ENCODE measurements around the gene MAN1C1. TPM values are rescaled to one million over a fixed set of nuclear protein-coding genes. Genes with fewer than 3 reads are reported as not detected.

MAN1C1 gene
- total RNA-seq, 1 experiment from 2014 or later = 73.9 TPM

DNA sequence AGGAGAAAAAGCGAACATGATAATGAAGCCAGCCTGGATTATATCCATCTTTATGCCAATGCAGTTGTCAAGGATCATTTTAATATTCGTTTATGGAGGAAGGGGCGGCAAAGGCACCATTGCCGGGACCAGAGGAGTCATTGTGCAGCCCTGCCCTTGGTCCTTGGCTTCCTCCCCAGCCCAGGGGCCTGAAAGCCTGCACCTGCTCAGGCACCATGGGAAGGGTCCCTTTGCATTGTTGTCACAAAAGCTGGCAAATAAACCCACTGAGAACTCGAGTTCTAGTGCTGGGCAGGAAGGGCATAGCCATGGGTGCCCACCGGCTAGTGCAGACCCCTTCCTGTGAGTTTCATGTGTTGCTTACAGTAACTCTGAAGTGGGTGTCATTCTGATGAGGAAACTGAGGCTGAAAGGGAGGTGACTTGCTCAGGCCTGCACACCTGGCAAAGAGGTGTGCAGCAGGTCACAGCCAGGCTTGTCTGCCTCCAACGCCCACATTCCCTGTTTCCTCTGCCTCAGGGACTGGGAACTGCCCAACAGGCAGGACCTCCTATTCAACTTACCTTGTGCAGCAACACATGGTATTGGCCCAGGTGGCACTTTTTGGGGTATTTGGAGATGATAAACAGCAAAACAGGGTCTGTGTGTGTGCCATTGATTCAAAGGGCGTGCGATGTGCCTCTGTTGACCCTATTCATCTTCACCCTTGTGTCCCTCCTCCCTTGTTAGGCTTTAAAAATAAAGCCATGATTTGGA is 84.6 kb downstream of the MAN1C1 start:
- H3K4me3 ChIP-seq = no peak overlapping the region
- H3K9me3 ChIP-seq (replicated peaks) = no peaks in the 10 kb centered on the region
- peaks cover 27% of the 10 kb centered on the region for H3K4me1 ChIP-seq
- DNase-seq = no peak
- no peaks in the 10 kb centered on the region for H3K27me3 ChIP-seq
- peaks cover 5% of the 10 kb centered on the region; the same call in 1 of the 2 replicates for H3K36me3 ChIP-seq
- H3K27ac ChIP-seq = no peak overlapping the region

DNA sequence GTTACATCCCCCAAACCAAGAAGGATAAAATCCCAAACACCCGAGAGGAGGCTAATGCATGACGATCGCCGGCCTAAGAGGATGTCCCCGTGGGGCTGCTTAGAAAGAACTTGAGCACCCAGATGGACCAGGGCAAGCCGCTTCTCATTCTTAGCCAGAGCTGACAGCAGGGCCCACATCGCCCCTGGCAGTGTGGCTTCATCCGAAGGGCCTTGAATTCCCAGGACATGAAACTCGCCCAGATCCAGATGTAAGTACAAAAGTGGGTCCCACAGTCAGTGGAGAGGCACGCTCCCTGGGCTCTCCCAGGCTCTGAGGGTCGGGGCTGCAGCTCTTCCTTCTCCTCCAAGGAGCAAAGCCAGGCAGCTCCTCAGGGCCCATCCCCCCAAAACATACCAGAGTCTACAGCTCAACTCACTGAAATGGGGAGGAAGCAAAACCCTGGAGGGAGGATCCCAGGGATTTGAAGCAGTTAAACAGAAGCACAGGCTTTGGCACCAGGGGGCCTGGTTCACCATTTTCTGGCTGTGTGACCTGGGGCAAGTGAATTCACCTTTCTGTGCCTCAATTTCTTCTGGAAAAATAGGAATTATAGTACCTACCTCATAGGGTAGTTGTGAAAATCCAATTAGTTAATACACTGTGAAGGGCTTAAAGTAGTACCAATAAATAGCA is 85.6 kb downstream of the MAN1C1 start:
- H3K27ac ChIP-seq = no peak overlapping the region
- no peaks in the 10 kb centered on the region for H3K9me3 ChIP-seq (replicated peaks)
- no peak for DNase-seq
- no peaks in the 10 kb centered on the region for H3K27me3 ChIP-seq
- H3K4me1 ChIP-seq = peaks cover 36% of the 10 kb centered on the region
- no peak overlapping the region for H3K4me3 ChIP-seq
- peaks cover 5% of the 10 kb centered on the region; the same call in 1 of the 2 replicates for H3K36me3 ChIP-seq

DNA sequence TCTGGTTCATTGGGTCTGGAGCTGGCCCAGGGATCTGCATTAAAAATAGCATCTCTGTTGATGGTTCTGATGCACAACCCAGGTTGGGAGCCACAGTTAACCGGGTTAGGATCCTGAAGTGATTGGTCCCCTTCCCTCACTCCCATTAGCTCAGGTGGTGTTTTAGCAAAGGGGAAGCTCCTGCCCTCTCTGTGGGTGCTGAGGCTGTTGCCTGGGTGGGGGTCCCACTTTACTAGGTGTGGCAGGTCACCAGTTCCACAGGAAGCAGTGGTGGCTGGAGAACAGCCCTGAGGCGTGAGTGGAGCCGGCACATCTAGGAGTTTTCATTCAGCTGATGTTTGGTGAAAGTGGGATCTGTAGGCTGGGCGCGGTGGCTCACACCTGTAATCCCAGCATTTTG is 86.5 kb downstream of the MAN1C1 start:
- H3K36me3 ChIP-seq = peaks cover 2% of the 10 kb centered on the region; the same call in 1 of the 2 replicates
- no peak overlapping the region for H3K4me3 ChIP-seq
- no peak for DNase-seq
- H3K4me1 ChIP-seq = peaks cover 41% of the 10 kb centered on the region
- H3K27ac ChIP-seq = no peak overlapping the region
- H3K9me3 ChIP-seq (replicated peaks) = no peaks in the 10 kb centered on the region
- no peaks in the 10 kb centered on the region for H3K27me3 ChIP-seq

DNA sequence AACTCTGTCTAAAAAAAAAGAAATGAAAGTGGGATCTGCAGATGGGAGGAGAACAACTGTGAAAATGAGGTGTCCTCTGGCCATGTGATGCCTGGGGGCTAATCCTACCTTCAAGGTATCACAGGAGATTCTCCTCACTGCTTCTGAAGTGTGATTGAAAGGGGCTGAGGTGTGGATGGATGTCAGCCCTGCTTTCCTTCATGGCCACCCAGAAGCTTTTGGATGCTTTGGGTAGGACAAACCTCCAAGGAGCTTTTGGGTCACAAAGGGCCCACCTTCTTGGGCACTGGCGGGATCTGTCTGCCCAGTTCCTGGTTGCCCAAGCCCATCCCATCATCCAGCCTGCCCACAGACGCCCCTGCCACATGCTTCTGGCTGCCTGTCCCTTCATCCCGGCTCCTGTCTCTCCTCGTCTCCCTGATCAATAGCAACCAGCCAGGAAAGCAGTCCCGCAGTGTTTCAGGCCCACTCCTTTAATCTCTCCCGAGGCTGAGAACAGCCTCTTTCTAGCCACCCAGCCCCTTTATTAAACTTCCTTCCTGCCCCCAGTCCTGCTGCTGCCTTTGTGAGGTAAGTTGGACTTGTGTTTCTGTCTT is 87.2 kb downstream of the MAN1C1 start:
- Histone ChIP-seq H3K4me3 (no peak overlapping the region), H3K27ac (no peak overlapping the region), H3K9me3 (replicated peaks) (no peaks in the 10 kb centered on the region), H3K27me3 (no peaks in the 10 kb centered on the region), H3K36me3 (no peaks in the 10 kb centered on the region), H3K4me1 (peaks cover 48% of the 10 kb centered on the region)
- DNase-seq = no peak

DNA sequence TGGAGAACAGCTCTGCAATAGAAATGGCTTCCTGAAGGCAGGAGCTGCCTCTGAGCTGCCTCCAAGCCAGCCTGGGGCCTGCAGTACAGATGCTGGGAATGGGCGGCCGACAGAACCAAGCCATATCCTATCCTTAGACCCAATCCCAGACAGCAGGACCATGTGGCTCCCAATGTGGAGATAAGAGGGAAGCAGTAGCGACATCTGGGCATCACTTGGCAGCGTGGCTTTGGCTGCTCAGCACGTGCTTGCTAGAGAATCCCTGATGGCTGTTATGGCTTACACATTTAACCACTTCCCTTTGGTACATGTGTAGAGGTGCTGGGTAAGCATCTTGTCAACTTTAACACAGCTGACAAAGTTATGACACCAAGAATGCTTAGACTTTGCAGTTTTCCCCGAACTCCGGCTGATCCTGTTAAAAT is 87.7 kb downstream of the MAN1C1 start:
- no peak overlapping the region for H3K4me3 ChIP-seq
- DNase-seq = no peak
- no peaks in the 10 kb centered on the region for H3K9me3 ChIP-seq (replicated peaks)
- H3K27ac ChIP-seq = no peak overlapping the region
- H3K27me3 ChIP-seq = no peaks in the 10 kb centered on the region
- H3K36me3 ChIP-seq = no peaks in the 10 kb centered on the region
- H3K4me1 ChIP-seq = peaks cover 49% of the 10 kb centered on the region

DNA sequence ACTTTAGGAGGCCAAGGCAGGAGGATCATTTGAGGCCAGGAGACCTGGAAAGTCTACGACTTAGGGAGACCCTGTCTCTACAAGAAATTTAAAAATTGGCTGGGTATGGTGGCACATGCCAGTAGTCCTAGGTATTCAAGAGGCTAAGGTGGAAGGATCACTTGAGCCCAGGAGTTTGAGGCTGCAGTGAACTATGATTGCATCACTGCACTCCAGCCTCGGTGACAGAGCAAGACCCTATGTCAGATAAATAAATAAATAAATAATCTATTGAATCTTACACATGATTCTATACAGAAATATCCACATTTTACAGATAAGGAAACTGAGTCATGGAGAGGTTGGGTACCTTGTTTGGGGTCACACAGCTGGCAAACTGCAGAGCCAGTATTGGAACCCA is 89.1 kb downstream of the MAN1C1 start:
- Histone ChIP-seq H3K4me1 (peaks cover 43% of the 10 kb centered on the region), H3K4me3 (no peak overlapping the region), H3K36me3 (no peaks in the 10 kb centered on the region), H3K27ac (no peak overlapping the region), H3K9me3 (replicated peaks) (no peaks in the 10 kb centered on the region), H3K27me3 (no peaks in the 10 kb centered on the region)
- no peak for DNase-seq

DNA sequence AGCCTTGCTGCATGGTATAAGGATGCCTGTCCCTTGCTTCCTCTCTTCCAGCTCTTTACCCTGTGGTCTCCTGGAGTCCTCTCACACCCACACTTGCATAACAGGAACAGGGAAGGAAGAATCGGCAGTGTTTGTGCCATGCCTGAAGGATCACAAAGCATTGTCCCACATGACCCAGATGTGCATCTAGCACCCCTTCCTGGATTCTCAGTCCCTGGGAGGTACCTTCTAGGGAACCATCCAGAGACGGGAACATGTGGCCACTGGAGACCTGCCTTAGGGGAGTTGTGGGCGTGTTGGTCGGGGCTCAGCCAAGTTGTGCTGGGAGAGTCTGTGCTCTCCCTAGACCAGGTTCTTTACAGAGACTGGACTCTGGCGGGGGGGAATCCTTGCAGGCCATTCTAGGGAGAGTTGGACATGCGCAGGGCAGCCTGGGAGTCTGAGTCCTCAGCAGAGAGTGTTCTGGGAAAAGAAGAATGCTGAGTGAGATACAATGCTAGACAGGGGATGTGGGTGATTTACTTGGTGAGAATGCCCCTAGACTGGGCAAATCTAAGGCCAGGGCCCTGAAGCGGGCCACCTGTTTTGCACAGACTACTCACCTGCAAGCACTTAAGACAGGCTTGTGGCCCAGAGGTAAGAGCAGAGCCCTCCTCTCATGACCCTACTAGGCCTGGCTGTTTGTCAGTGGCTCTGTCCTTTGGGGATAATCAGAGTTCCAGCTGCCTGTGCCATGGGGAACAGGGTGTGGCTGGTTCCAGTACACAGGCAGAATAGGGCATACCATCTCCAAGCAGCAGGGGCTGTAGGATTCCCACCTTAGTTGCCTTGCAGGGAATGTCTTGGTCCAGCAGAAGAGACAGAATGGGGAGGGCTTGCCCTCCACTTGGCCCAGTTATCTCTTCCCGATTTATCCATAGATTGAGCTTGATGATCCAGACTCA is 89.8 kb downstream of the MAN1C1 start:
- DNase-seq = peak in 1 of 2 experiments; percentile 59
- peak overlapping the region; percentile 95 for H3K27ac ChIP-seq
- H3K36me3 ChIP-seq = no peaks in the 10 kb centered on the region
- no peak overlapping the region for H3K4me3 ChIP-seq
- H3K4me1 ChIP-seq = peaks cover 43% of the 10 kb centered on the region
- H3K27me3 ChIP-seq = no peaks in the 10 kb centered on the region
- H3K9me3 ChIP-seq (replicated peaks) = no peaks in the 10 kb centered on the region

DNA sequence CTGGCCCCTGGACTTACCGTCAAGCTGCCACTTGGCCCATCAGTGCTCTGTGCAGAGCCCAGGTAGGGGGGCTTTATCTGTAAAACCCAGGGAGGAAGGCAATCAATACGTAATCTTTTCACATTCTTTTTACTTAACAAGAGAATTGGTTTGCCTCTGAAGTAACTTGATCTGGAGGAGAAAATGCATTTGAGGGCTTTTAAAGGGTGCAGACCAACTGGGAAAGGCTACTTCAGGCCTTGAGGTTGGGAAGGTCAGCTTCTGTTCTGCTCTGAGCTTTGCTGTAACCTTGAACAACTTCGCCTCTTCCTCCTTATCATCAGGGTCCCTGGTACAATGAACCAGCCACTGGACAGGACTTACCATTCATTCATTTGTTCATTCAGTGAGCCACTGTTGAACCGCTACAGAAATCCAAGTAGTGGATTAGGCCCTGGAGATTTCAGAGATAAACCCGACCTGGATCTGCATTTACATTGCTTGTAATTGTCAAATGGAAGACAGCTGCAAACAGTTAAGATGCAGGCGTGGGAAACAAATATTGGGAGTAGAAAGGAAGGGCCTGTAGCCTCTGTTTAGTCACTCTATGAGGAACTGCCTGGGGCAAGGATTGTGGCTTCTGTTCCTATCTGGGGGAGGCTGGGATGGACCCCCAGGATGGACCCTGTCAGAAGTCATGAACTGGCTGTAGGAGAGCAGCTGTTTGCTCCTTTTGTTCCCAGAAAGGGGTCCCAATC is 90.9 kb downstream of the MAN1C1 start:
- Histone ChIP-seq H3K4me1 (peaks cover 43% of the 10 kb centered on the region), H3K36me3 (no peaks in the 10 kb centered on the region), H3K4me3 (peak overlapping the region; percentile 16; the same call in 1 of the 2 replicates), H3K9me3 (replicated peaks) (no peaks in the 10 kb centered on the region), H3K27ac (peak overlapping the region; percentile 95), H3K27me3 (no peaks in the 10 kb centered on the region)
- peak; percentile 96 to 99 for DNase-seq

DNA sequence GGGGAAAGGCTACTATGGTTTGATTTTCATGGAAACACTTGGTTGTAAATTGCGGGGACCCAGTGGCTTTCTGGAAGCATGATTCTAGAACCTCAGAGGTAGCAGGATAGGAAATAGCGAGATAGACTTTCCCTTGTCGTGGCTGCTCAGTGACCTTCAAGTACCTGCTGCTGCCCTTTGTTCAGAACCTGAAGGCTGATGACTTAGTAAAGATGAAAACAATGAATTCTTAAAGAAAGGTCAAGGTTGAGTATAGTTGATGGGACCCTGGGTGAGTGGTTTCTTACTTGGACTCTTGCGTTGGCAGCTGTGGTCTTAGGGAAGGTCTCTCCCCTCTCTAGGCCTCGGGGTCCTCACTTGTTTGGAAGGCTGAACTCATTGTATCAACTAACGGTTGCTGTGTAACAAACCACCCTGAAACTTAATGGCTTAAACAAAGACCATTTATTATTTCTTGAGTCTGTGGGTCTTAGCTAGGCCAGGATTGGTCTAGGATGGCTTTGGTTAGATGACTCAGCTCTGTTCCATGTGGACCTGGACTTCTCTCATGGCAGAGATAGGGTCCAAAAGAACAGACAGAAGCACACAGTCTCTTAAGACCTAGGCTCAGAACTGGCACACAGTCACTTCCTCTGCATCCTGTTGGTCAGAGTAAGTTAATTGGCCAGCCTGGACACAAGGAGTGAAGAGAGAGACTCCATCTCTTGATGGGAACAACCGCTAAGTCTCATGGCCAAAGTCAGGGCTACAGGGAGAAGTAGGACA is 94.2 kb downstream of the MAN1C1 start:
- H3K36me3 ChIP-seq = no peaks in the 10 kb centered on the region
- H3K4me3 ChIP-seq = no peak overlapping the region
- no peaks in the 10 kb centered on the region for H3K9me3 ChIP-seq (replicated peaks)
- no peak for DNase-seq
- peaks cover 62% of the 10 kb centered on the region for H3K4me1 ChIP-seq
- no peak overlapping the region for H3K27ac ChIP-seq
- H3K27me3 ChIP-seq = no peaks in the 10 kb centered on the region

DNA sequence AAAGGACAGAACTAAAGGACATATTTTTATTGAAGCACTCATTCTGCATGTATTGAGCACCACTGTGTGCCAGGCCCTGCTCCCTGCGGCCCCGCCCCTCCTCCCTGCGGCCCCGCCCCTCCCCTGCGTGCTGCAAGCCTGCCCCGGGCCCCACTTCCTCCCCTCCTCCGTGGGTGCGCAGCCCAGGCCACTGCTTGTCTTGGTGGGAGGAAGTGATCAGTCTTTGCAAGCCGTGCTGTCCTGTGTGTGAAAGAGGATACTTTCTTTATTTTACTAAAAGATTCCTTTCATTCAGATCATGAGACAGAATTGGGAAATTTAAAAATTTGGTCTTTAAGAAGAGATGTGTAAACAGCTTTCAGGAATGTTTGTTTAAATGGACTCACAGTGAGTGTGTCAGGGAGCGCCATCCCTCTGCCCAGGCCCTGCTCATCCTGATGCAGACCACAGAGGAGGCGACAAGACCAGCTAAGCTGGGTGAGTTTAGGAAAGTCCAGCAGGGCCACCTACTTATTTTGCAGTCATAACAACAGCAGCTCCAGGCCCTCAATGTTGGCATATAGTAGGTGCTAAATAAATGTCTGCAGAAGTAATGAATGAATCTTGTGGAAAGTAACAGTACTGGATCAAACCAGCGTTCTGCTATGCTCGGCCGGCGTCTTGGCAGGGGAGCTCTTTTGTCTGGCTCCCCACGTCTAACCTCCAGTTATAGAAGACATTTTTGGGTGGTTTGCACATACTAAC is 95.1 kb downstream of the MAN1C1 start:
- Histone ChIP-seq H3K36me3 (no peaks in the 10 kb centered on the region), H3K4me1 (peaks cover 53% of the 10 kb centered on the region), H3K4me3 (no peak overlapping the region), H3K27ac (no peak overlapping the region), H3K9me3 (replicated peaks) (no peaks in the 10 kb centered on the region), H3K27me3 (no peaks in the 10 kb centered on the region)
- no peak for DNase-seq

DNA sequence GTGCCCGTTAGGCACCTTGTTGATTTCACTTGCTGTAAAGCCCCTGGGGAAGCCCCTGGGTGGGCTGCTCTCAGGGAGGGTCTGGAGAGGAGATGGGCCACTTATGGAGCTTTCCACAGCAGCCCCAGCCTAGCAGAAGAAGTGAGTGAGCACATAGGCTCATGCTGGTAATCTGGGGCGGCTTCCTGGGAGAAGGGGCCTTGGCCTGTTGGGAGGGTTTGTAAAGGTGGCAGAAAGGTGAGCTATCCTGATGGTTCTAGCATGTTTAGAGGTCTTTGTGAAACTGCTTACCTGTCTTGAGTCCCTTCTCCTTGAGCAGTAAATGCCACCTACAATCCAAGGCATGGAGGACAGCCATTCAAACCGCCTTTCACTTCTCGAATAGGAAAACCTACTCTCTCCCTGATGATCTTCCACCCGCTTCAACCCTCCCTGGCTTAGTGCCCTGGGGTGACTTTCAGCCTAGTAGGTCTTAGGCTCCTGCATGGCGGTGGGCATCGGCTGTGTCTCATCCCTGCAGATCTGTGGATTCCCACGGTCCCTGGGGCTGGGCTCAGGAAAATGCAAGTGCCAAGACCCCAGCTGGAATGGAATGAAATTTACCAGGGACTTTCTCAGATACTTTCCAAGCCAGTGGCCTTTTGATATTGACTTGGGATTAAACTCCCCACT is 95.8 kb downstream of the MAN1C1 start:
- no peak overlapping the region for H3K4me3 ChIP-seq
- no peaks in the 10 kb centered on the region for H3K36me3 ChIP-seq
- no peak for DNase-seq
- H3K9me3 ChIP-seq (replicated peaks) = no peaks in the 10 kb centered on the region
- H3K27me3 ChIP-seq = no peaks in the 10 kb centered on the region
- no peak overlapping the region for H3K27ac ChIP-seq
- H3K4me1 ChIP-seq = peaks cover 46% of the 10 kb centered on the region

DNA sequence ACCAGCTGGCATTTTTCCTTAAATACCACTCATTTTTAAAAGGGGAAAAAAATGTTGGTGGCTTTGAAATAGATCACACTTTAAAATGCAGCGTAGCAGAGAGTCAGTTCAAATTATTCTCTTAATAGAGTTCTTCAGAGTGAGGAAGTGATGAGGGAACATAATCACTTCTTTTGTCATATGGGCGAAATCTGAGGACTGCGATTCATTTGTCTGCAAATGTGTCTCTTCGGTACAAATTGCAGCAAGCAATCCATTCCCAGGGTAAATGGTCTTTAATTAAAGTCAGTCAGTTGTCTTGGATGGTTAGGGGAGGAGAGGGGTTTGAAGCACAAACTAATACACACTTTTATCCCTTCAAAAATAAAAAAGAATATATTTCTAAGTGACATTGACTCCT is 97.4 kb downstream of the MAN1C1 start:
- H3K4me3 ChIP-seq = no peak overlapping the region
- peaks cover 2% of the 10 kb centered on the region; the same call in 1 of the 2 replicates for H3K36me3 ChIP-seq
- H3K4me1 ChIP-seq = peaks cover 32% of the 10 kb centered on the region
- H3K9me3 ChIP-seq (replicated peaks) = no peaks in the 10 kb centered on the region
- no peaks in the 10 kb centered on the region for H3K27me3 ChIP-seq
- no peak overlapping the region; the same call in 1 of the 2 replicates for H3K27ac ChIP-seq
- no peak for DNase-seq

Data from SJCRH30 (cell line).